Activated T-helper 2 cell treated with anti-CD3 and anti-CD28 coated beads, Interferon-gamma antibody, Interleukin-2, Interleukin-4, amounts not matched to agents 10 μg/mL and 5 μg/mL and 100 μg/mL, durations not matched to agents 14 hours and 24 hours and 36 hours (primary cell): ENCODE data around the gene ANTKMT. TPM values are rescaled to one million over a fixed set of nuclear protein-coding genes. Genes with fewer than 3 reads are reported as not detected.
"Not testable (repeated sequence)": the region's sequence is repeated elsewhere in the genome, so short reads cannot be mapped to it uniquely, and the experiment has no call there.

ENCODE experiments used
- DNase-seq: peaks from one replicate; pipeline ENCODE4 v3.0.0; 2021; ENCODE audit warnings: low spot score
- H3K27ac Mint-ChIP-seq: one replicate; pipeline ENCODE4 v1.8.0; 2021; ENCODE audit warnings: mixed read lengths
- H3K27me3 Mint-ChIP-seq: one replicate; pipeline ENCODE4 v1.8.0; 2021; ENCODE audit warnings: low read depth, mixed read lengths
- H3K36me3 Mint-ChIP-seq: one replicate; pipeline ENCODE4 v1.8.0; 2021; ENCODE audit warnings: low read depth, mixed read lengths
- H3K4me1 Mint-ChIP-seq: one replicate; pipeline ENCODE4 v1.8.0; 2021; ENCODE audit warnings: low read depth, mixed read lengths
- H3K4me3 Mint-ChIP-seq: one replicate; pipeline ENCODE4 v1.8.0; 2021; ENCODE audit warnings: low read depth, mild to moderate bottlenecking, moderate library complexity, mixed read lengths
- H3K9me3 Mint-ChIP-seq: one replicate; pipeline ENCODE4 v1.8.0; 2021; ENCODE audit warnings: mixed read lengths
- intact Hi-C: fragments of 100-400 bp; cut with micrococcal nuclease; formaldehyde crosslinking; loops from one replicate; pipeline ENCODE4 v1.15.1; 2023
- total RNA-seq: library from RNA; stranded (reverse); gene quantifications from 2 replicates; pipeline ENCODE4 v1.2.3, GENCODE V29; 2022

ANTKMT gene
- total RNA-seq, 1 donor from 2014 or later, result 54.4 TPM

DNA sequence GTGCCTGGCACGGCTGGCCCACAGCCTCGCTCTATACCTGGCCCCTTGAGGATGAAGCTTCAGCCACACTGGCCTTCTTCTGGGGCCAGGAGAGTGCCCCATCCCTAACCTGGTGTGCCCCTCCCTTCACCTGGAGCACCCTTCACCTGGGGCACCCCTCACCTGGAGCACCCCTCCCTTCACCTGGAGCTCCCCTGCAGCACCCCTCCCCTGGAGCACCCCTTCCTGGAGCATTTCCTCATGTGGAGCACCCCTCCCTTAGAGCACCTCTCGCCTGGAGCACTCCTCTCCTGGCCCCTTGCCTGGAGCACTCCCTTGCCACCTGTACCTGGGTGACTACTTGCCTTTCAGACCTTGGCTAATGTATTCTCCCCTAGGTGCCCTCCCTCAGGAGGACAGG, 12.9 kb upstream of the ANTKMT start:
- H3K9me3 Mint-ChIP-seq, result no peaks in the 10 kb centered on the region
- intact Hi-C loops, result no loop called here
- H3K36me3 Mint-ChIP-seq, result no peaks in the 10 kb centered on the region
- H3K4me3 Mint-ChIP-seq, result no peak overlapping the region
- DNase-seq, result no peak
- H3K4me1 Mint-ChIP-seq, result peaks cover 2% of the 10 kb centered on the region
- no peak overlapping the region for H3K27ac Mint-ChIP-seq
- H3K27me3 Mint-ChIP-seq, result peaks cover 26% of the 10 kb centered on the region

DNA sequence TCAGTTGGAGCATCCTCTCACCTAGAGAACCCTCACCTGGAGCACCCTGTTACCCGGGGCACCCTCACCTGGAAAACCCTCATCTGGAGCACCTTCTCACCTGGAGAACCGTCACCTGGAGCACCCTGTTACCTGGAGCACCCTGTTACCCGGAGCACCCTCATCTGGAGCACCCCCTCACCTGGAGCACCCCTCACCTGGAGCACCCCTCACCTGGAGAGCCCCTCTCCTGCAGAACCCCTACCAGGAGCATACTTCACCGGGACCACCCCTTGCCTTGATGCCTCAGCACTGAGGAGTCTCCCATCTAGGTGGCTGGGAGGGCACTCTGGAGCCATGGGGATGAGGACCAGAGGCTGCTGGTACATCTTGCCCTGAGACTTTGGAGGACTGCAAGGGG, 12.0 kb upstream of the ANTKMT start:
- H3K27me3 Mint-ChIP-seq, result peaks cover 26% of the 10 kb centered on the region
- H3K27ac Mint-ChIP-seq, result no peak overlapping the region
- no peaks in the 10 kb centered on the region for H3K36me3 Mint-ChIP-seq
- DNase-seq, result no peak
- no peaks in the 10 kb centered on the region for H3K9me3 Mint-ChIP-seq
- intact Hi-C loops, result no loop called here
- peaks cover 2% of the 10 kb centered on the region for H3K4me1 Mint-ChIP-seq
- no peak overlapping the region for H3K4me3 Mint-ChIP-seq

DNA sequence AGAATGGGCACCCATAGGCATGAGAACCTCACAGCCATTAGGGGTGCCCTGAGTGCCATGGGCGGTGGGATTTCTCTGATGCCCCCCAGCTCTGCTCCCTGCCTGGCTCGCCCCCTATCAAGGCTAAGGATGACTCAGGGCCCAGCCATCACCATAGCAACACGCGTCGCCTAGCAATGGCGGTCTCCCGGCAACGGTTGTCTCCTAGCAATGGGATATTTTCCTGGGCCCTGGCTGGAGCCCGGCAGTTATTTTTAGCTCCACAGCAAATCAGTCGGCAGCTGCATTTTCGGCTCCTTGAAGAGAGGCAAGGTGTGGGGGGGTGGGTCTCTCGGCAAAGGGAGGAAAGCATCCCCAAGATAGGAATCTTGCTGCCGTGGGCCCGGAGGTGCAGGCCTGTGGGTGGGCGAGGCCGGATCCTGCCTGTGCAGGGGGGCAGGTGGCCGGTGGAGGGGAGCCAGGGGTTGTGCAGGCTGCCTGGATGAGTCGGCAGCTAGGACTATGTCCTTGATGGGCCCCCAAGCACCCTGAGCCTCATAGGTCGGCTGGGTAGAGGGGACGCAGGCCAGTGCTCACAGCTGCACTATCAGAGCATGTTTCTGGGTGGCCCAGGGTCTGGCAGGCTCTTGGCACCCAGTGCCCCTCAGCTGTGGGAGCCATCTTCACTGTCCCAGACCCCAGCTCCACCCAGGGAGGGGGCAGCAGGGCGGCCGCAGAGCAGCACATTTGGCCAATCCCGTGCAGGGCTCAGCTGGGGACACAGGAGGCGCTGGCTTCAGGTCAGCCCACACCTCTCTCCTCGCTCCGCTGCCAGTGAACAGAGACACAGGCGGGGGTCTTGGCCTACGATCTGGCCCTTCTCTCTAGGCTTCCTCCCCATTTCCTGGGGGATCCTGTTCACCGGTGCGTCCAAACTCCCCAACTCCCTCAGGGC, 11.1 kb upstream of the ANTKMT start:
- Mint-ChIP-seq H3K4me3 (no peak overlapping the region), H3K4me1 (peaks cover 2% of the 10 kb centered on the region), H3K36me3 (no peaks in the 10 kb centered on the region), H3K27ac (no peak overlapping the region), H3K27me3 (peaks cover 26% of the 10 kb centered on the region), H3K9me3 (no peaks in the 10 kb centered on the region)
- DNase-seq, result no peak
- intact Hi-C loops, result no loop called here

DNA sequence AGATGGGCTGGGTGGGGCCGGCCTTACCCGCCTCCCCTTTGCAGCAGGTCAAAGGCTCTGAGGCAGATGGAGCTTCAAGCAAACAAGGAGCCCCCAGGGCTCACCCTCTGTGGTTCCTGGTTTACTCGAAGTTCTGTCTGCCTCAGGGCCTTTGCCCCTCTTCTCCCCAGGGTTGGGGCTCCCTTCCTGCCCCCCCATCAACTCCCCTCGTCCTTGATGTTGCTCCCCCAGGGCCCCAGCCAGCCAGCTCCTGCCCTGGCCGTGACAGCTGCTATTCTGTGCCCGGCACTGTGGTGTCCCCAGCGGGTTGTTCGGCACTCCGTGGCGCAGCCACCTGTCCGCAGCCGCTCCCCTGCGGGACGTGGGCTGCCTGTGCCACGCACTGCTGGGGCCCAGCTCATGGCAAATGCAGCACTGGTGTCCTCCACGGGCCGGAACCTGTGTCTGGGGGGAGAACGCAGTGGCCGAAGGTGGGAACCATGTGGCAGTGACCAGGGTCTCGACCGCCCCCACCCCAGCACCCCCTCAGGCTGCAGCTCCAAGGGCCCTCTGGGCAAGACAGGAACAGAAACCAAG, 10.4 kb upstream of the ANTKMT start:
- intact Hi-C loops, result loop anchor here (1.0 kb wide), 1 partner anchor 75 kb away; no protein-coding TSS in a partner anchor
- H3K36me3 Mint-ChIP-seq, result no peaks in the 10 kb centered on the region
- H3K27ac Mint-ChIP-seq, result no peak overlapping the region
- peaks cover 2% of the 10 kb centered on the region for H3K4me1 Mint-ChIP-seq
- peaks cover 26% of the 10 kb centered on the region for H3K27me3 Mint-ChIP-seq
- no peak overlapping the region for H3K4me3 Mint-ChIP-seq
- no peak for DNase-seq
- no peaks in the 10 kb centered on the region for H3K9me3 Mint-ChIP-seq

DNA sequence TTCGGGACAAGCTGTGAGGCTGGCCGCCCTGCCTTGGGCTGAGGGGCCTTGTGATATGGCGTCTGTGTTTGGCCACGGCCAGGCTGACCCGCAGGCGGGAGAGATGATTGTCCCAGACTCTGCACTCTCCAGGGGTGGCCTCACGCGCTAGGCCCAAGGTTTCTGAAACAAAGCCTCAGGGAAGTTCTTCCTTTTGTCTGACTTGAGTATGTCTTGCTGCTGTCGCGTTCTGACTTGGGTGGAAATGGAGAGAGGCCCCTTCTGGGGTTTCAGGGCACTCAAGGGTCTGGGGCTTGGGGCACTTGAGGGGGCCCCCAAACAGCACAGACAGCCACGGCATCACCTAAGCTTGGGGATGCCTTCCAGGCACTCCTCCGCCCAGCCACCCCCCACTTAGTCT, 9.9 kb upstream of the ANTKMT start:
- H3K27me3 Mint-ChIP-seq, result peaks cover 26% of the 10 kb centered on the region
- intact Hi-C loops, result loop anchor here (1.0 kb wide), 1 partner anchor 74 kb away; no protein-coding TSS in a partner anchor
- no peak overlapping the region for H3K4me3 Mint-ChIP-seq
- peaks cover 2% of the 10 kb centered on the region for H3K4me1 Mint-ChIP-seq
- no peaks in the 10 kb centered on the region for H3K36me3 Mint-ChIP-seq
- H3K27ac Mint-ChIP-seq, result no peak overlapping the region
- no peaks in the 10 kb centered on the region for H3K9me3 Mint-ChIP-seq
- no peak for DNase-seq

DNA sequence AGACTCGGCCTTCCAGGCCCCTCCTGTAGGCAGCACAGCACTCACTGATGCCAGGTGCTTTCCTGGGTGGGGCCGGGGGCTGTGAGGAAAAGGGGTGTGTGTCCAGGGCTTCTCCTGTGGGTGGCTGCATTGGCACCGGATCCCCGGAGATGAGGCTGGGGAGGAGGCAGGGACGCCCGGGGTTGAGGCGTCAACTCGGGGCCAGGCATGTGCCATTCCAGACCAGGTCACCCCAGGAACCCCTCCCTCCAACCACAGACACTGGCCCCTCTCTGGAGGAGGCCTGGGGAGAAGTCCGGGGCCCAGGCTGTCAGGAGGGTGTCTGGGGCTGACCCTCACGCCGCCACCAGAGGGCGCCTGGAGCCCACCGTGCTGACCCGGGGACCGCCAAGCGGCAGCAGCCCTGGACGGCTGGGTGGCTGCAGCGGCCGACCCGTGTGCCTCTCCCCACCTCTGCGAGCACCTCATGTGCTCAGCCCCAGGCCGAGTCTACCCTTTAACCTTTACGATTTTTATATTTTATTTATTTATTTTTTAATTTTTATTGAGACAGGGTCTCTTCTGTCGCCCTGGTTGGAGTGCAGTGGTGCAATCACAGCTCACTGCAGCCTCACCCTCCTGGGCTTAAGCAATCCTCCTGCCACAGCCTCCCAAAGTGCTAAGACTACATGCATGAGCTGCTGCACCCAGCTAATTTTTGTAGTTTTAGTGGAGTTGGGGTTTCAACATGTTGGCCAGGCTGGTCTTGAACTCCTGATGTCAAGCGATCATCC, 9.2 kb upstream of the ANTKMT start:
- H3K4me3 Mint-ChIP-seq, result no peak overlapping the region
- H3K27ac Mint-ChIP-seq, result no peak overlapping the region
- H3K9me3 Mint-ChIP-seq, result no peaks in the 10 kb centered on the region
- peak; percentile 65 for DNase-seq
- no peaks in the 10 kb centered on the region for H3K36me3 Mint-ChIP-seq
- intact Hi-C loops, result loop anchor here (1.0 kb wide), 1 partner anchor 74 kb away; no protein-coding TSS in a partner anchor
- H3K27me3 Mint-ChIP-seq, result peaks cover 25% of the 10 kb centered on the region
- peaks cover 4% of the 10 kb centered on the region for H3K4me1 Mint-ChIP-seq

DNA sequence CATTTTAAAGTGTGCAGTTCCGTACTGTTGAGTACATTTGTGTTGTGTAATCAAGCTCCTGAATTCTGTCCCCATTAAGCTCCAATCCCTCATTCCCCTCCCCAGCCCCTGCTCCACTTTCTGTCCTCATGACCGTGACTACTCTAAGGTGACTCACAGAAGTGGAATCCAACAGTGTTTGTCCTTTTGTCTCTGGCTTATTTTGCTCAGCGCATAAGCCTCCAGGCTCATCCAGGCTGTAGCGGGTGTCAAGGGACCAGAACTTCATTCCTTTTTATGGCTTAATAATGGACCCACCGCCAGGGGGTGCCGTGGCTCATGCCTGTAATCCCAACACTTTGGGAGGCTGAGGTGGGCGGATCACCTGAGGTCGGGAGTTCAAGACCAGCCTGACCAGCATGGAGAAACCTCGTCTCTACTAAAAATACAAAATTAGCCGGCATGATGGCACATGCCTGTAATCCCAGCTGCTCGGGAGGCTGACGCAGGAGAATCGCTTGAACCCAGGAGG, 8.2 kb upstream of the ANTKMT start:
- H3K4me3 Mint-ChIP-seq, H3K27ac Mint-ChIP-seq, H3K9me3 Mint-ChIP-seq, H3K36me3 Mint-ChIP-seq, intact Hi-C loops, H3K4me1 Mint-ChIP-seq: not testable (repeated sequence)
- H3K27me3 Mint-ChIP-seq, result peaks cover 19% of the 10 kb centered on the region
- DNase-seq, result peak; percentile 49

DNA sequence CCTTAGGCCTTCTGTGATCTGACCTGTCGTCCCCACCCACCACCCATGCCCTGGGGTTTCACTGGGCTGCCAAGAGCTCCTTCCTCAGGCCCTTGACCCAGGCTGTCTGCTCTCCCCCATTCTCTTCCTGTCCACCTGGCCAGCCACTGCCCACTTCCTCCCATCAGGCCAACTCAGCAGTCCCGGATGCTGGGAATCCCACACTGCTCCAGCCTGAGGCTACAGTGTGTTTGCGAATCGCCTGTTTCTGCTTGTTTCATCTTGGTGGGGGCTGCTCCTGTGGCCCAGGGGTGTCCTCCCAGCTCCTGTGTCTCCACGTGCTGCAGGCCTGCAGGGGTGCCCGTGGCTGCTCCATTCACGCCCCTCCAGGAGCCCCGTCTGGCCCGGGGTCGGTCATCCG, 6.9 kb upstream of the ANTKMT start:
- H3K27me3 Mint-ChIP-seq, result peaks cover 8% of the 10 kb centered on the region
- H3K4me3 Mint-ChIP-seq, result no peak overlapping the region
- H3K4me1 Mint-ChIP-seq, result peaks cover 5% of the 10 kb centered on the region
- H3K27ac Mint-ChIP-seq, result no peak overlapping the region
- intact Hi-C loops, result no loop called here
- no peaks in the 10 kb centered on the region for H3K36me3 Mint-ChIP-seq
- H3K9me3 Mint-ChIP-seq, result no peaks in the 10 kb centered on the region
- no peak for DNase-seq

DNA sequence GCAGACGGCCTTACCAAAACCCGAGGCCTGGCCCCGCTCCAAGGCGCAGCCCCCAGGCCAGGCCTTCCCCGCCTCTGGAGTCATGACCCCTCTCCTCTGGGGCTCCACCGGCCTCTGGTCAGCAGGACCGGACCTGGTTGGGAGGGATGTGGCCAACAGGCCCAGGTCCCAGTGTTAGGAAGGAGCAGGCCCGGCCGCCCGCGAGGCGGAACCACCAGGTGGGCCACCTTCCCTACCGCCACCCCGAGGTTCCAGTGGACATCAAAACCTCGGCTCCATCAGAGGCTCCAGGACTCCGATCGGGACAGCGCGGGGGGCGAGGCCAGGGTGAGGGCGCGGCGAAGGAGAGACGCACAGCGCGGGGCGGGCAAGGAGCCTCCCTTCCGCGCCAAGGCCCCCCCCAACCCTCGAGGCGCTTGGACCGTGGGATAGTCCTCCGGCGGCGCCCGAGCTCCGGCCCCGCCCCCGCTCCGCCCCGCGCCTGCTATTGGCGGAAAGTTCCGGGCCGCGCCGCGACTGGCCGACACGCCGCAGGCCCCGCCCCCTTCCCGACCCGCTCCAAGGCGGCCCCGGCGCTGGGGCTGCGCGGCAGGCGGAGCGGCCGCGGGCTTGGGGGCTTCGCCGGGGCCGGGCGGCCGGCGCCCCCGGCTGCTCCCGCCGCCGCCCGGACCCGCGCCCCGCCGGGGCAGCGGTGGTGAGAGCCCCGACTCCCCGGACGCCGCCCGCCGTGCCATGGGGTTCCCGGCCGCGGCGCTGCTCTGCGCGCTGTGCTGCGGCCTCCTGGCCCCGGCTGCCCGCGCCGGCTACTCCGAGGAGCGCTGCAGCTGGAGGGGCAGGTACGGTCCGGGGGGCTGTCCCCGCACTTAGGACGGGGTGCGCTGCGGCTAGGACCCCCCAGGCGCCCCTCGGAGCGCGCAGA, 6.1 kb upstream of the ANTKMT start, which contains the start of gene METRN:
Gene METRN, plus strand, starts transcription at position 561 of the 919 bp plus-strand sequence. Its CDS starts 172 bp downstream, at position 733.
- intact Hi-C loops, result no loop called here
- H3K27me3 Mint-ChIP-seq, result peaks cover 8% of the 10 kb centered on the region
- H3K9me3 Mint-ChIP-seq, result no peaks in the 10 kb centered on the region
- H3K4me3 Mint-ChIP-seq, result peak within 1 kb of the TSS; percentile 65
- peaks cover 7% of the 10 kb centered on the region for H3K4me1 Mint-ChIP-seq
- no peak within 1 kb of the TSS for H3K27ac Mint-ChIP-seq
- H3K36me3 Mint-ChIP-seq, result no peaks in the 10 kb centered on the region
- DNase-seq, result peak; percentile 86

DNA sequence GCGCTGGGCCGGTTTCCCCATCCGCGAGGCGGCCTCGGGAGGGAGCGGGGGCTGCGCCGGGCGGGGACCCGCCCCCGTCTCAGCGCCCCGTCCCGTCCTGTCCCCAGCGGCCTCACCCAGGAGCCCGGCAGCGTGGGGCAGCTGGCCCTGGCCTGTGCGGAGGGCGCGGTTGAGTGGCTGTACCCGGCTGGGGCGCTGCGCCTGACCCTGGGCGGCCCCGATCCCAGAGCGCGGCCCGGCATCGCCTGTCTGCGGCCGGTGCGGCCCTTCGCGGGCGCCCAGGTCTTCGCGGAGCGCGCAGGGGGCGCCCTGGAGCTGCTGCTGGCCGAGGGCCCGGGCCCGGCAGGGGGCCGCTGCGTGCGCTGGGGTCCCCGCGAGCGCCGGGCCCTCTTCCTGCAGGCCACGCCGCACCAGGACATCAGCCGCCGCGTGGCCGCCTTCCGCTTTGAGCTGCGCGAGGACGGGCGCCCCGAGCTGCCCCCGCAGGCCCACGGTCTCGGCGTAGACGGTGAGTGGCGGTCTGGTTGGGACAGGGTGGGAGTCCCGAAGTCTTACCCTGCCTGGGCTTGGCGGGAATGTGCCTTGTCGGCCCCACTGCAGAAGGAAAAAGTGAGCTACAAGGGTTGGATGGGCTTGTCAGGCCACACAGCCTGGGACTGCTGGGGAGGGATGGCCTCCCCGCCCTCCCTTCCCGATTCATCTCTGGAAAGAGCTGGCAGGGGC, 5.3 kb upstream of the ANTKMT start:
- Mint-ChIP-seq H3K4me1 (peaks cover 12% of the 10 kb centered on the region), H3K27ac (no peak overlapping the region), H3K27me3 (peaks cover 8% of the 10 kb centered on the region), H3K9me3 (no peaks in the 10 kb centered on the region), H3K4me3 (peak overlapping the region; percentile 65), H3K36me3 (no peaks in the 10 kb centered on the region)
- no peak for DNase-seq
- intact Hi-C loops, result no loop called here

DNA sequence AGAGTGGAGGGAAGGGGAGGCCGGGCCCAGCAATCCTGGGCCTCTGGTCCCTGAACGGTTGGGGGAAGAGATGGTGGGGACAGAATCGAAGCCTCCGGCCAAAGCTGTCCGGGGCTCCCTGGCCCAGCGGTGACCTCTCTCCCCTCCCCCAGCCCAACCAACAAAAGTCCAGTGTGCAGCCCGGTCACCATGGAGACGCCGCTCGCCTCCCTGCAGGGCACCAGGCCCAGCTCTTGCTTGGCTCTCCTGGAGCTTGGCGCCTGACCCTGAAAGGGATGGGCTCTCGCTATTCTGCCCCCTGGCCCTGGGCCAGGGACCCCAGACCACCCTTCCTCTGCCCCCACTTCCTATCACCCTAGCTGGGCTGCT, 4.8 kb upstream of the ANTKMT start:
- DNase-seq, result no peak
- Mint-ChIP-seq H3K4me3 (peak overlapping the region; percentile 65), H3K36me3 (no peaks in the 10 kb centered on the region), H3K27ac (no peak overlapping the region), H3K4me1 (peaks cover 12% of the 10 kb centered on the region), H3K27me3 (peaks cover 8% of the 10 kb centered on the region), H3K9me3 (no peaks in the 10 kb centered on the region)
- intact Hi-C loops, result no loop called here
